ENCODE results near the gene PKNOX2. TPM values are rescaled to one million over a fixed set of nuclear protein-coding genes. Genes with fewer than 3 reads are reported as not detected.

PKNOX2 gene
- total and polyA plus RNA-seq, 9 of the 15 experiments (the other 6 are each of a cell fraction or from before 2014, with no cell fraction given), result not detected

DNA sequence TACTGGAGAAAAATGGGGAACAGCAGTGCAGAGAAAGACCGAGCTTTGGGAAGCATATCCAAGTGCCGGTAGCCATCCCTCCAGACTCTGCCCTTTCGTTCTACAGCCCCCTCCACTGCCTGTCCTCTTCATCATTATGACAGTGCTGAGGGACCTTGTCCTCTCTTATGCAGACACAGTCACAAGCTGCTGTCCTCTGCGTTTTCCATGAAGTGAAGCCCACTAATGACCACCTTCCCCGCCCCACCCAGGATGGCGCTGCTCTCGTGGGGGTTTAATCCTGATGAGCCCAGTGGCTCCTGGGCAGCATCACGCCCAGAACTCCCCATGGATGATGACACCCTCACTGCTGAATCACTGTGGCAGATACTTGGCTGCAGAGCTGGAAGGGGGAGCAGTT, 157.7 kb downstream of the PKNOX2 start:
- DNase-seq (ENCODE audit: extremely low read depth in 1 of 4, low spot score in 3 of 4), result no peak
- Histone ChIP-seq H3K27me3 (ENCODE audit: control insufficient read depth in 2 of 2, insufficient read depth in 2 of 2, low read length in 2 of 2) (peaks cover 3 to 27% of the 10 kb centered on the region in 2 experiments; a peak in 4 of 5 replicates), H3K9me1 (ENCODE audit: control insufficient read depth, insufficient read depth, low read length) (no peaks in the 10 kb centered on the region), H2AFZ (ENCODE audit: low read depth, low read length) (no peak overlapping the region), H3K27ac (ENCODE audit: extremely low read depth, low read depth, low read length) (no peak overlapping the region), H3K4me3 (no peak overlapping the region), H3K4me2 (ENCODE audit: insufficient read depth, low read length) (no peak overlapping the region), H3K4me1 (replicated peaks in 1 of 2; ENCODE audit: control insufficient read depth in 2 of 2, insufficient read depth in 2 of 2, low read length in 2 of 2) (no peaks in the 10 kb centered on the region), H3K9ac (ENCODE audit: insufficient read depth in 1 of 2, low read depth in 2 of 2, low read length in 2 of 2) (no peak overlapping the region), H3K9me3 (replicated peaks; ENCODE audit: control insufficient read depth, insufficient read depth, low read depth, low read length) (no peaks in the 10 kb centered on the region), H3K36me3 (ENCODE audit: control insufficient read depth, insufficient read depth, low read length) (no peaks in the 10 kb centered on the region), H3K79me2 (ENCODE audit: control insufficient read depth, insufficient read depth, low read length) (no peaks in the 10 kb centered on the region), H4K20me1 (replicated peaks; ENCODE audit: control insufficient read depth, insufficient read depth, low read length) (no peaks in the 10 kb centered on the region)
- BruUV-seq (replicated peaks), result no TSS peak
- no peak for ATAC-seq
- FAIRE-seq, result no peak
- CTCF ChIA-PET (ENCODE audit: low intra/inter-chr PET ratio), result no interaction called here
- TF ChIP-seq SAFB (IDR thresholded peaks at IDR 0.05; ENCODE audit: borderline replicate concordance, low read depth, low read length) (no peak), TRIM24 (IDR thresholded peaks at IDR 0.05) (no peak), NR3C1 (CRISPR knock-in tag; IDR thresholded peaks at IDR 0.05) (no peak), ELF2 (CRISPR knock-in tag; IDR thresholded peaks at IDR 0.05) (no peak), ZNF217 (CRISPR knock-in tag; IDR thresholded peaks at IDR 0.05) (no peak), SIN3A (IDR thresholded peaks at IDR 0.05; ENCODE audit: borderline replicate concordance in 2 of 2, control insufficient read depth in 1 of 2, low read depth in 2 of 2, low read length in 2 of 2) (no peak), POLR2AphosphoS5 (IDR thresholded peaks at IDR 0.05; ENCODE audit: control insufficient read depth, insufficient read depth, low read depth, low read length) (no peak), KAT2B (IDR thresholded peaks at IDR 0.05; ENCODE audit: low read depth, low read length) (no peak), IFI16 (CRISPR knock-in tag; IDR thresholded peaks at IDR 0.05) (no peak), CBFA2T2 (conservative IDR thresholded peaks at IDR 0.05) (no peak)
- TF ChIP-seq, protein P1, sequence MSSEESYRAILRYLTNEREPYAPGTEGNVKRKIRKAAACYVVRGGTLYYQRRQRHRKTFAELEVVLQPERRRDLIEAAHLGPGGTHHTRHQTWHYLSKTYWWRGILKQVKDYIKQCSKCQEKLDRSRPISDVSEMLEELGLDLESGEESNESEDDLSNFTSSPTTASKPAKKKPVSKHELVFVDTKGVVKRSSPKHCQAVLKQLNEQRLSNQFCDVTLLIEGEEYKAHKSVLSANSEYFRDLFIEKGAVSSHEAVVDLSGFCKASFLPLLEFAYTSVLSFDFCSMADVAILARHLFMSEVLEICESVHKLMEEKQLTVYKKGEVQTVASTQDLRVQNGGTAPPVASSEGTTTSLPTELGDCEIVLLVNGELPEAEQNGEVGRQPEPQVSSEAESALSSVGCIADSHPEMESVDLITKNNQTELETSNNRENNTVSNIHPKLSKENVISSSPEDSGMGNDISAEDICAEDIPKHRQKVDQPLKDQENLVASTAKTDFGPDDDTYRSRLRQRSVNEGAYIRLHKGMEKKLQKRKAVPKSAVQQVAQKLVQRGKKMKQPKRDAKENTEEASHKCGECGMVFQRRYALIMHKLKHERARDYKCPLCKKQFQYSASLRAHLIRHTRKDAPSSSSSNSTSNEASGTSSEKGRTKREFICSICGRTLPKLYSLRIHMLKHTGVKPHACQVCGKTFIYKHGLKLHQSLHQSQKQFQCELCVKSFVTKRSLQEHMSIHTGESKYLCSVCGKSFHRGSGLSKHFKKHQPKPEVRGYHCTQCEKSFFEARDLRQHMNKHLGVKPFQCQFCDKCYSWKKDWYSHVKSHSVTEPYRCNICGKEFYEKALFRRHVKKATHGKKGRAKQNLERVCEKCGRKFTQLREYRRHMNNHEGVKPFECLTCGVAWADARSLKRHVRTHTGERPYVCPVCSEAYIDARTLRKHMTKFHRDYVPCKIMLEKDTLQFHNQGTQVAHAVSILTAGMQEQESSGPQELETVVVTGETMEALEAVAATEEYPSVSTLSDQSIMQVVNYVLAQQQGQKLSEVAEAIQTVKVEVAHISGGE (CRISPR knock-in tag; IDR thresholded peaks at IDR 0.05), result no peak
- TF ChIP-seq, protein P2, sequence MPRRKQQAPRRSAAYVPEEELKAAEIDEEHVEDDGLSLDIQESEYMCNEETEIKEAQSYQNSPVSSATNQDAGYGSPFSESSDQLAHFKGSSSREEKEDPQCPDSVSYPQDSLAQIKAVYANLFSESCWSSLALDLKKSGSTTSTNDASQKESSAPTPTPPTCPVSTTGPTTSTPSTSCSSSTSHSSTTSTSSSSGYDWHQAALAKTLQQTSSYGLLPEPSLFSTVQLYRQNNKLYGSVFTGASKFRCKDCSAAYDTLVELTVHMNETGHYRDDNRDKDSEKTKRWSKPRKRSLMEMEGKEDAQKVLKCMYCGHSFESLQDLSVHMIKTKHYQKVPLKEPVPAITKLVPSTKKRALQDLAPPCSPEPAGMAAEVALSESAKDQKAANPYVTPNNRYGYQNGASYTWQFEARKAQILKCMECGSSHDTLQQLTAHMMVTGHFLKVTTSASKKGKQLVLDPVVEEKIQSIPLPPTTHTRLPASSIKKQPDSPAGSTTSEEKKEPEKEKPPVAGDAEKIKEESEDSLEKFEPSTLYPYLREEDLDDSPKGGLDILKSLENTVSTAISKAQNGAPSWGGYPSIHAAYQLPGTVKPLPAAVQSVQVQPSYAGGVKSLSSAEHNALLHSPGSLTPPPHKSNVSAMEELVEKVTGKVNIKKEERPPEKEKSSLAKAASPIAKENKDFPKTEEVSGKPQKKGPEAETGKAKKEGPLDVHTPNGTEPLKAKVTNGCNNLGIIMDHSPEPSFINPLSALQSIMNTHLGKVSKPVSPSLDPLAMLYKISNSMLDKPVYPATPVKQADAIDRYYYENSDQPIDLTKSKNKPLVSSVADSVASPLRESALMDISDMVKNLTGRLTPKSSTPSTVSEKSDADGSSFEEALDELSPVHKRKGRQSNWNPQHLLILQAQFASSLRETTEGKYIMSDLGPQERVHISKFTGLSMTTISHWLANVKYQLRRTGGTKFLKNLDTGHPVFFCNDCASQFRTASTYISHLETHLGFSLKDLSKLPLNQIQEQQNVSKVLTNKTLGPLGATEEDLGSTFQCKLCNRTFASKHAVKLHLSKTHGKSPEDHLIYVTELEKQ (CRISPR knock-in tag; IDR thresholded peaks at IDR 0.05), result no peak
- TF ChIP-seq, protein P3, sequence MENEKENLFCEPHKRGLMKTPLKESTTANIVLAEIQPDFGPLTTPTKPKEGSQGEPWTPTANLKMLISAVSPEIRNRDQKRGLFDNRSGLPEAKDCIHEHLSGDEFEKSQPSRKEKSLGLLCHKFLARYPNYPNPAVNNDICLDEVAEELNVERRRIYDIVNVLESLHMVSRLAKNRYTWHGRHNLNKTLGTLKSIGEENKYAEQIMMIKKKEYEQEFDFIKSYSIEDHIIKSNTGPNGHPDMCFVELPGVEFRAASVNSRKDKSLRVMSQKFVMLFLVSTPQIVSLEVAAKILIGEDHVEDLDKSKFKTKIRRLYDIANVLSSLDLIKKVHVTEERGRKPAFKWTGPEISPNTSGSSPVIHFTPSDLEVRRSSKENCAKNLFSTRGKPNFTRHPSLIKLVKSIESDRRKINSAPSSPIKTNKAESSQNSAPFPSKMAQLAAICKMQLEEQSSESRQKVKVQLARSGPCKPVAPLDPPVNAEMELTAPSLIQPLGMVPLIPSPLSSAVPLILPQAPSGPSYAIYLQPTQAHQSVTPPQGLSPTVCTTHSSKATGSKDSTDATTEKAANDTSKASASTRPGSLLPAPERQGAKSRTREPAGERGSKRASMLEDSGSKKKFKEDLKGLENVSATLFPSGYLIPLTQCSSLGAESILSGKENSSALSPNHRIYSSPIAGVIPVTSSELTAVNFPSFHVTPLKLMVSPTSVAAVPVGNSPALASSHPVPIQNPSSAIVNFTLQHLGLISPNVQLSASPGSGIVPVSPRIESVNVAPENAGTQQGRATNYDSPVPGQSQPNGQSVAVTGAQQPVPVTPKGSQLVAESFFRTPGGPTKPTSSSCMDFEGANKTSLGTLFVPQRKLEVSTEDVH (IDR thresholded peaks at IDR 0.05; ENCODE audit: low read depth, partially characterized antibody), result no peak
- in situ Hi-C loops (cut with MboI) (no loop called here), intact Hi-C loops (cut with micrococcal nuclease) (no loop called here)
- POLR2A ChIA-PET, result no interaction called here
- 0% methylated on average over 7 of the region's 8 CpGs for WGBS (ENCODE audit: insufficient coverage, low coverage, missing lambda C conversion rate)
